PFSK-1 (cell line): ENCODE results near the gene SUCLG2.

Experiments
- FOXP2 ChIP-seq: optimal IDR thresholded peaks from 2 replicates; pipeline ENCODE3; 2011; ENCODE audit warnings: borderline replicate concordance, control low read depth, inconsistent platforms; ENCODE audit not compliant: insufficient read depth; ENCODE audit errors: extremely low read length, extremely low read depth
- POLR2AphosphoS5 ChIP-seq: IDR thresholded peaks from 2 replicates; pipeline ENCODE4 v1.6.1; 2012; ENCODE audit warnings: low read depth, mild to moderate bottlenecking, control low read depth, low read length, moderate library complexity
- SIN3A ChIP-seq: IDR thresholded peaks from 2 replicates; pipeline ENCODE4 v1.6.1; 2012; ENCODE audit warnings: mild to moderate bottlenecking, low read length, moderate library complexity, borderline replicate concordance; ENCODE audit not compliant: insufficient read depth
- TAF1 ChIP-seq: IDR thresholded peaks from 2 replicates; pipeline ENCODE4 v1.6.1; 2012; ENCODE audit warnings: low read length, control low read depth, borderline replicate concordance; ENCODE audit not compliant: insufficient read depth
- TF ChIP-seq, protein P1 (sequence below), 2 experiments: IDR thresholded peaks; 2 replicates each; pipeline versions ENCODE4 v1.6.1 to v1.8.0; 2011 to 2012; ENCODE audit warnings: low read depth in 2 of 2, low read length in 2 of 2, control low read depth in 1 of 2, inconsistent platforms in 1 of 2, mild to moderate bottlenecking in 1 of 2, moderate library complexity in 1 of 2; ENCODE audit not compliant: insufficient read depth in 1 of 2

SUCLG2 gene

GRCh38 chr3:67648229-67648628, 6.2 kb downstream of the SUCLG2 start:
- TF ChIP-seq SIN3A (no peak), FOXP2 (no peak), TAF1 (no peak), POLR2AphosphoS5 (no peak)
- TF ChIP-seq, protein P1, sequence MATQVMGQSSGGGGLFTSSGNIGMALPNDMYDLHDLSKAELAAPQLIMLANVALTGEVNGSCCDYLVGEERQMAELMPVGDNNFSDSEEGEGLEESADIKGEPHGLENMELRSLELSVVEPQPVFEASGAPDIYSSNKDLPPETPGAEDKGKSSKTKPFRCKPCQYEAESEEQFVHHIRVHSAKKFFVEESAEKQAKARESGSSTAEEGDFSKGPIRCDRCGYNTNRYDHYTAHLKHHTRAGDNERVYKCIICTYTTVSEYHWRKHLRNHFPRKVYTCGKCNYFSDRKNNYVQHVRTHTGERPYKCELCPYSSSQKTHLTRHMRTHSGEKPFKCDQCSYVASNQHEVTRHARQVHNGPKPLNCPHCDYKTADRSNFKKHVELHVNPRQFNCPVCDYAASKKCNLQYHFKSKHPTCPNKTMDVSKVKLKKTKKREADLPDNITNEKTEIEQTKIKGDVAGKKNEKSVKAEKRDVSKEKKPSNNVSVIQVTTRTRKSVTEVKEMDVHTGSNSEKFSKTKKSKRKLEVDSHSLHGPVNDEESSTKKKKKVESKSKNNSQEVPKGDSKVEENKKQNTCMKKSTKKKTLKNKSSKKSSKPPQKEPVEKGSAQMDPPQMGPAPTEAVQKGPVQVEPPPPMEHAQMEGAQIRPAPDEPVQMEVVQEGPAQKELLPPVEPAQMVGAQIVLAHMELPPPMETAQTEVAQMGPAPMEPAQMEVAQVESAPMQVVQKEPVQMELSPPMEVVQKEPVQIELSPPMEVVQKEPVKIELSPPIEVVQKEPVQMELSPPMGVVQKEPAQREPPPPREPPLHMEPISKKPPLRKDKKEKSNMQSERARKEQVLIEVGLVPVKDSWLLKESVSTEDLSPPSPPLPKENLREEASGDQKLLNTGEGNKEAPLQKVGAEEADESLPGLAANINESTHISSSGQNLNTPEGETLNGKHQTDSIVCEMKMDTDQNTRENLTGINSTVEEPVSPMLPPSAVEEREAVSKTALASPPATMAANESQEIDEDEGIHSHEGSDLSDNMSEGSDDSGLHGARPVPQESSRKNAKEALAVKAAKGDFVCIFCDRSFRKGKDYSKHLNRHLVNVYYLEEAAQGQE (IDR thresholded peaks at IDR 0.05; ENCODE audit: insufficient read depth in 1 of 2, low read depth in 2 of 2, low read length in 2 of 2) = no peak

DNA sequence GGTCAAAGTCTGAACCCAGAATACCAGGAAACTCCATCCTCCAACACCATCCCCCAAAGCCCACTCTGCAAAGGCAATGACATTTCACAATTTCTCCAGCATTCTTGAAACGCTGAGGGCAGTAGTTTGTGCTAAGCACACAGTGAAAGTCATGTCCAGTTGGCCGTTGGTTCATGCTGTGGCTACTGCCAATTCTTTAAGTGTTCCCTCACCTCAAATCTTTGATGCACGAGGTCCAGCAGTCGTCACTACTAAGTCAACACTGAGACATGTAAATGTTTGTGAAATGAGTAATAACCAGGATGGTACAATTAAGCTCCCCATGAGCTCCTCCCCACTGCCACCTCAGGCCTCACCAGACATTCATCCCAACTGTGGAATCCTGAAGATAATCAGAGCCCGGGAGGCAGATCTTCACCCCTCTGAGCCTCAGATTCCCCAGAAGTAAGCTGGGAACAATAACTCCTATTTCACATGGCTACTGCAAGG, 7.0 kb downstream of the SUCLG2 start:
- TF ChIP-seq FOXP2 (no peak), TAF1 (no peak), POLR2AphosphoS5 (no peak), SIN3A (no peak)
- TF ChIP-seq, protein P1 (IDR thresholded peaks at IDR 0.05; ENCODE audit: insufficient read depth in 1 of 2, low read depth in 2 of 2, low read length in 2 of 2) = no peak

- TF ChIP-seq FOXP2 = no peak
- TF ChIP-seq TAF1 = no peak
- no peak for TF ChIP-seq SIN3A
- TF ChIP-seq, protein P1 (IDR thresholded peaks at IDR 0.05; ENCODE audit: insufficient read depth in 1 of 2, low read depth in 2 of 2, low read length in 2 of 2) = no peak
- no peak for TF ChIP-seq POLR2AphosphoS5
Measured at GRCh38 chr3:67646586-67647234, 7.7 kb downstream of the SUCLG2 start.

GRCh38 chr3:67644827-67645226, 9.6 kb downstream of the SUCLG2 start:
- TF ChIP-seq FOXP2 = no peak
- TF ChIP-seq SIN3A = no peak
- TF ChIP-seq, protein P1 (IDR thresholded peaks at IDR 0.05; ENCODE audit: insufficient read depth in 1 of 2, low read depth in 2 of 2, low read length in 2 of 2) = no peak
- TF ChIP-seq POLR2AphosphoS5 = no peak
- TF ChIP-seq TAF1 = no peak

GRCh38 chr3:67642734-67643133, 11.7 kb downstream of the SUCLG2 start:
- no peak for TF ChIP-seq FOXP2
- TF ChIP-seq POLR2AphosphoS5 = no peak
- no peak for TF ChIP-seq TAF1
- no peak for TF ChIP-seq SIN3A
- TF ChIP-seq, protein P1 (IDR thresholded peaks at IDR 0.05; ENCODE audit: insufficient read depth in 1 of 2, low read depth in 2 of 2, low read length in 2 of 2) = no peak
